KBM-7 (cell line): ENCODE data around the gene LDB1.

Source experiments
- DNase-seq: peaks from one replicate; pipeline ENCODE4 v3.0.0-alpha.2; 2015
- in situ Hi-C: fragments of 300-500 bp; cut with MboI; formaldehyde crosslinking; loops from 2 replicates; pipeline ENCODE4 v1.14.3; 2020; ENCODE audit warnings: low sequenced_read_pairs, low pct_unique_long_range_greater_than_20kb, mixed read lengths

LDB1 gene

GRCh38 chr10:102139281-102140110 lies 19.3 kb upstream of the LDB1 start:
- no peak for DNase-seq
- in situ Hi-C loops: no loop called here

- in situ Hi-C loops: no loop called here
Measured at GRCh38 chr10:102135956-102136526, 15.9 kb upstream of the LDB1 start.

GRCh38 chr10:102134416-102134815 lies 14.2 kb upstream of the LDB1 start:
- in situ Hi-C loops: no loop called here
- DNase-seq: no peak

More at GRCh38 chr10:102135956-102136526, 15.9 kb upstream of the LDB1 start:
- DNase-seq: no peak

- in situ Hi-C loops: no loop called here
- peak; percentile 72 for DNase-seq
Measured at GRCh38 chr10:102133373-102134195, 13.4 kb upstream of the LDB1 start.

- in situ Hi-C loops: no loop called here
- DNase-seq: peak; percentile 99
Measured at GRCh38 chr10:102132563-102133372, 12.6 kb upstream of the LDB1 start, which contains the start of gene PPRC1. Gene PPRC1 (plus strand): TSS chr10:102133040. CDS start chr10:102133069, 29 bp downstream.

- in situ Hi-C loops: no loop called here
- no peak for DNase-seq
Measured at GRCh38 chr10:102132193-102132562, 12.0 kb upstream of the LDB1 start.

- DNase-seq: no peak
- in situ Hi-C loops: no loop called here
Measured at GRCh38 chr10:102131286-102132170, 11.4 kb upstream of the LDB1 start.

GRCh38 chr10:102123223-102123622 lies 3.1 kb upstream of the LDB1 start:
- in situ Hi-C loops: no loop called here
- DNase-seq: no peak

GRCh38 chr10:102122450-102122849 lies 2.3 kb upstream of the LDB1 start:
- DNase-seq: no peak
- in situ Hi-C loops: no loop called here

- DNase-seq: no peak
Measured at GRCh38 chr10:102121739-102122372, 1.7 kb upstream of the LDB1 start.

GRCh38 chr10:102120991-102121738 lies 997 bp upstream of the LDB1 start:
- in situ Hi-C loops: no loop called here
- peak; percentile 58 for DNase-seq

More at GRCh38 chr10:102121739-102122372, 1.7 kb upstream of the LDB1 start:
- in situ Hi-C loops: no loop called here

- DNase-seq: peak; percentile 71
- in situ Hi-C loops: no loop called here
Measured at GRCh38 chr10:102119417-102120141, 589 bp downstream of the LDB1 start.

GRCh38 chr10:102118867-102119266 lies 1.3 kb downstream of the LDB1 start:
- in situ Hi-C loops: no loop called here
- DNase-seq: peak; percentile 43

- in situ Hi-C loops: no loop called here
- peak; percentile 93 for DNase-seq
Measured at GRCh38 chr10:102117391-102118159, 2.6 kb downstream of the LDB1 start.

- no peak for DNase-seq
- in situ Hi-C loops: no loop called here
Measured at GRCh38 chr10:102116656-102117055, 3.5 kb downstream of the LDB1 start.

- DNase-seq: peak; percentile 61
- in situ Hi-C loops: no loop called here
Measured at GRCh38 chr10:102115775-102116174, 4.4 kb downstream of the LDB1 start.
